Measurements from ENCODE around the gene GMDS.

GMDS gene

DNA sequence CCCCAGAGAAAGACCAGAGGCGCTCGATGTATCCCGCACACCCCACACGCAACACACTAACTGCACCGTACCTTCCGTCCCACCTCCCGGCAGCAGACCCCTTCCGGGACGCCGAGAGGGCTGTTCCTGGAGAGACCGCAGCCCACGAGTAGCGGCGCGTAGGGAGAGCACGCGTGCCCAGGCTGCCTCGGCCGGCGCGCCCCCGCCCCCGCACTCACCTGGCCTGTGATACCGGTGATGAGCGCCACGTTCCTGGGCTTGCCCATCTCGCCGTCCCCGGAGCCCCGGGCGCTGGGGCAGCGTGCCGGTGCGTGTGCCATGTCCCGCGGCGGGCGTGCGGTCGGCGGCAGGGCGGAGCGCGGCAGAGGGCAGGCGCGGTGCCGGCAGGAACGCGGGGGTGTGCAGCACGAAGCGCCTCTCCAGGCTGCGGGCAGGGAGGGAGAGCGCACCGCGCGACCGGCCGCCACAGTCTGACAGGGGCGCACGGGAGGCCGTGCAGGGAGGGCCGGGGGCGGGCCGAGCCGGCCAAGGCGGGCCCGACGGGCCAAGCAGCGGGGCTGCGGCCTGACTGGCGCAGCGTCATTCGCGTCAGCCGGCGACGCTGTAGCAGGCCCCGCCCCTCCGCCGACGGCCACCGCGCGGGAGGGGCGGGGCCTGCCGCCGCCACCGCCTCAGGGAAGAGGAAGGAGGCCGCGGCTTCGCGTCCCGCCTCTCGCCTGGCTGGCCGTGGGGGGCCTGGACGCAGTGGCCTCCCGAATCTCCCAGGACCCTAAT, at the start of gene GMDS:
Gene GMDS, minus strand, starts transcription at position 503 of the 774 bp plus-strand sequence.
- DNase-seq, result peak; percentile 65 to 93

DNA sequence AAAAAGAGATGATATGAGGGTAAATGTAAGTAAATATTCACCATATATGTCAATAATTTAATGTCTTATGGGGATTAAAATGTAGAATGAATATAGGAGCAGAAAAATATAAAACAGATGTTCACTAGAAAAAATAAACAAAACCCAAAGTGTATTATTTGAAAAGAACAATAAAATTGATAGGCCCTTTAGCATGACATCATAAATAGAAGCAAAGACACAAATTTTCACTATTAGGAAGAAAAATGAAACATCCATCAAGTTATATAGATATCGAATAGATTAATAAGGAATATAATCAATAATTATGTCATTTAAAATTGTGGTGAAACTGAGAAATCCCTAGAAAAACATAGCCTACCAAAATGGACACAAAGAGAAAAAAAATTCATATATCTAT, 40.1 kb upstream of the GMDS start:
- DNase-seq, result no peak

DNA sequence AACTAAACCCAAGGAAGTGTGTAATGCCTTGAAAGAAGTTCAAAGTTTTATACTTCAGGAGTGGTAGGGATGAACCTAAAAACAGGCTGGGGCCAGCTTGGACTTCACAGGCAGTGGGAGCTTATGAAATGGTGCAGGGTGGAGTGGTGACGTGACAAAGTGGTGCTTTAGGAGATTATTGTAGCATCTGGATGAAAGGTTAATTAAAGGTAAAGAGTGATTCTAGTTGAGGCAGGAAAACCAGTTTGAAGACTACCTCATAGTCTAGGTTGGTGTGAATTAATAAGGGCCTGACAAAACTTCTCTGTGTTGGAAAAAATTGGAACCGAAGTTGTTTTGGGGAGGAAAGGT, 30.5 kb upstream of the GMDS start:
- no peak for DNase-seq

DNA sequence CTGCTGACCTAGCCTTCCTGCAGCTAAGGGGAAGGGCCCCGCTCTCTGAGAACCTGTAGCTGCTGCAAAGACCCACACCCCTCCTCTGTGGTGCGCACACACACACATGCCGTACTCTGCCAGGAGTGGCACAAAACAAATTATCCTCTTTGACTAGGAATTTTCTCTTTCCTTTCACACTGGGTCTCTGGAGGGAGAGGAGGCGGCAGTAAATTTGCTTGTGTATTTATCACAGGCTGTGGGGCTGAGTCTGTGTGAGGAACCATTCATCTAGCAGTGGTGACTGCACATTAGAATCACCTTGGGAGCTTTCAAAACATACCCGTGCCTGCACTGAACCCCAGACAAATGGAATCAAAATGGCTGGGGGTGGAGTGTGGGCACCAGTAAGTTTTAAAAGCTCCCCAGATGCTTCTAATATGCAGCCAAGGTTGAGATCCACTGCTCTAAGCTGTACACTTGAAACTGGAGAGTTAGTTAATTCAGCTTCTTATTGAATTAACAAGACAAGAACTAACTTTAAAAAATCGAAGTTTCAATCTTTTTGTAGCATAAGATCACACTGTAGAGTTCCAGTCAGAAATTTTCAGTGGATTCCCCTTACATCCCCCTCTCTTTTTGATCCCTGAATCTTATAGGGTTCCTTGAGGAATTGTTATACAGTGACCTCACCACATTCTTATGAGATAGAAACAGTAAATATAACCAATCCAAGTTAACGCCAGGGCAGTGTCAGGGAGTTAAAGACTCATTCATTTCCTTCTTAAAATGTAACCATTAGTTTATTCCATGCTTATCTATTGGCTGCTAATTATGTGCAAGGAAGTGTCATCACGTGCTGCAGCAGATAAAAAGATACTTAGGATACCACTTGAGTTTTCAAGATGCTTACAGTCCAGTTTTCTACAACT, 29.8 kb upstream of the GMDS start:
- no peak for DNase-seq

DNA sequence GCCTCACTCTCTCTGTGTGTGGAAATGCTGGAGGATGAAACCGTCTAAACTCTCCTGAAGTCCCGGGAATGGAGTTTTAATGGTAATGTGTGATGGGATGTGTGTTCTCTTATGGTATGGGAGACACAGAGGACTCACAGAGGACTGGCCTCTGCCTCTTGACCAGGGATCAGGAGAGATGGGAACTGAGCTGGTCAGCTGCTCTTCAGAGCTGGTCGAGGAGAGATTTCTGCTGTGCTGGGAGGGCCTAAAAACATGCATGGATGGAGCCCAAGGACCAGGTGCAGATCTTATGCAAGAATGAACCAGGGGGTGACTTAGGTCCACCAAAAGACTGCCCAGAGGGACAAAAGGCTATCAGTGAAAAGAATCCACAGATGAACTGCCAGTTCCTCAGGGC, 27.3 kb upstream of the GMDS start:
- DNase-seq, result no peak

DNA sequence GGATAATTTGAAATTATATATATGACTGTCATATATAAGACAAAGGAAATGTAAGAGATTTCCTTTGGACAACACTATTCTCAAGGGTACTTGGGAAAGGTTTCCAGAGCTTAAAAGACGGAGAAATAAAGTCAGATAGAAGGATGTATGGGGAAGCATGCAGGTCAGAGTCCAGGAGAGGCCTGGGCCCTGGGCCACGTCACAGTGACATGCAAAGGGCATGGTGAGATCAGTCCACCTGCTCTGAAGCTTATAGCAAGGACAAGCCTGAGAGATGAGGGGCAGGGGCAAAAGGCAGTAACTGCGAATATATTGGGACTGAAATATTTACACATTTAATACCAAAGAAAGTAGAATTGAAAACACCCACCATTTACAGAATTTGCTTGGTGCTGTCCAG, 24.6 kb upstream of the GMDS start:
- DNase-seq, result no peak

DNA sequence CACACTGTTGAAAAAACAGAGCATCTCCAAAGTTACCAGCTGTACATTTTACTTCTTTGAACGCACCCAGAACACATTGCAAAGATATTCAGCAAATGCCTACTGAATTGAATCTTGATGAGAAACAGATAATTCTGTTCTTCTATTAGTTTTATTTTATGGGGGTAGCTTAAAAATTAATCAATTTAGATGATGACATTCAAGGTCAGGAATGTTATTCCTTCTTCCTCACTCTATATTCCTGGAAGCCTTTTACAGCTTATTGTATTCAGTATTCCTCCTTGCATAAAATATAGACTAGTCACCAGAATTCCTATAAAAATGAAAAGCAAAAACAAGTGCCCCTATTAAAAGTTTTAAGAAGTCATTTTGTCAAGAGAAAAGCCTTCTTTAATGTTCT, 21.4 kb upstream of the GMDS start:
- no peak for DNase-seq

DNA sequence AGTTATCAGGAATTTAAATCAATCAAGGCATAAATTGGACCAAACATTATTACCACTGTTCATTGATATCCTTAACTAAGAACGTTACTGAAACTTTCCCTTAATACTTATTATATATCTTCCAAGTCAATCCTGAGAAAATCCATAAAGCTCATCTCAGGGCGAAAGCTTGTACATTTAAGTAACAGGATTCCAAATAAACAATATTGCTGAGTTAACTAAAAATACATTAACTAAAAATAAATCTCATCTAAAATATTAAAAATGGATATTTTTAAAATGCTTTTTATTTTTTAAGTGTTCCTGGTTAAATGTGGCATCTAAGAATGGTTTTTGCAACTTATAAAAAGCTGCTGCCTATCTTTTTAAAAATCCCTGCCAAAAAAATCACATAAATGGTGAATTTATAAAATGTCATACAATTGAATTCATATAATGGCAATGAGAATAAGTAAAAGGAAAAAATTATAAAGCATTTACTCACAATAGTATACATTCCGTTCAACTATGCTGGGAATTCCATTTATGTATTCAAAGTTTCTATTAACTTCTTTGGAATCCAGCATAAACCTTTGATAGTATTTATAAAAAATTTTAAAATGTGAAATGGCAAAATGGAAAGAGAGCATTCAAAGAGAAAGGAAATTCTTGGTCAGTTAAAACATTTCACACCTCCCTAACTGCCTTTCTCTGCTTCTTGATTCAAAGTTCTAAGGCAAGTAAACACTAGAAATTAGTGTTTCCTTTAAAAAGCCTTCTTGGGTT, 20.8 kb upstream of the GMDS start:
- no peak for DNase-seq

DNA sequence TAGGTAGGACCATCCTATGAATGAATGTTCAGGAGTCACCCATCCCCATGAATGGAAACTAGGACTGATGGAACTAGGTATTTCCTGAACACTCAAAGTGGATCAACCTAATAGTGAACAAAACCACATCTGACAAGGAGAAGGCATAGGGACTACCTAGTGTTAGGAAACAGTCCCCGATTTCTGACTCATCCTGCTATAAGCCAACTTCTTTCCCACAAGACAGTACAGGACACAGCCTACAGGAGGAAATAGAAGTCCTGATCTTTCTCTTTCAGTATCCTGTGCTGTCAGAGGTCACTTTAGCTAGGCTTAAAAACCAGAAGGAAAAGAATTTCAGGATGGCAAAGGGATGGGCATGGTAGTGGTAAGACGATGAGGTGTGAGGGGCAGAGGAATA, 19.5 kb upstream of the GMDS start:
- no peak for DNase-seq

DNA sequence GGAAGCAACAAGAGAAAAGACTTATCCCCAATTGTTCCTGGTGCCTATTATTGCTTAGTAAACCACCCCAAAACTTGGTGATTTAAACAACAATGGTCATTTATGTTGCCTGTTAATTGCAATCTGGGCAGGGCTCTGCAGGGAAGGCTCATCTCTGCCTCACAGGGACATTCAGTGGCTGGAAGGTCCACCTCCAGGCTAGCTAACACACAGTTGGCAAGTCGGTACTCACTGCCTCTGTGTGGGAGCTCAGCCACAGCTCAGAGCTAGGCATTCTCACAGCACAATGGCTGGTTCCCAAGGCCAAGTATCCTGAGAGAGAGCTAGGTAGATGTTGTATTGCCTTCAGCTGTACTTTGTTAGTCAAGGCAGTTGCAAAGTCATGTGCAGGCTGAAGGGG, 18.5 kb upstream of the GMDS start:
- DNase-seq, result no peak

DNA sequence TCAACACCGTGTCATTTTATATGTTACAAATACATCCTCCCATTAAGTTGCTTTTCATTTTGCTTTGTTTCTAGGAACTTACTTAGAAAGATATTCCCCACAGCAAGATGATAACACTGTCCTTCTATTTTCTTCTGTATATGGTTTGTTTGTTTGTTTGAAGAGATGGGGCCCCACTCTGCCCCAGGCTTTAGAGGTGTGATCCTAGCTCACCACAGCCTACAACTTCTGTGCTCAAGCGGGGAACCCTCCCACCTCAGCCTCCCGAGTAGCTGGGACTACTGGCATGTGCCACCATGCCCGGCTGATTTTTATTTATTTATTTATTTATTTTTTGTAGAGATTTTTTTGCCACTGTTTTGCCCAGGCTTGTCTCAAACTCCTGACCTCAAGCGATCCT, 14.2 kb upstream of the GMDS start:
- DNase-seq, result no peak

DNA sequence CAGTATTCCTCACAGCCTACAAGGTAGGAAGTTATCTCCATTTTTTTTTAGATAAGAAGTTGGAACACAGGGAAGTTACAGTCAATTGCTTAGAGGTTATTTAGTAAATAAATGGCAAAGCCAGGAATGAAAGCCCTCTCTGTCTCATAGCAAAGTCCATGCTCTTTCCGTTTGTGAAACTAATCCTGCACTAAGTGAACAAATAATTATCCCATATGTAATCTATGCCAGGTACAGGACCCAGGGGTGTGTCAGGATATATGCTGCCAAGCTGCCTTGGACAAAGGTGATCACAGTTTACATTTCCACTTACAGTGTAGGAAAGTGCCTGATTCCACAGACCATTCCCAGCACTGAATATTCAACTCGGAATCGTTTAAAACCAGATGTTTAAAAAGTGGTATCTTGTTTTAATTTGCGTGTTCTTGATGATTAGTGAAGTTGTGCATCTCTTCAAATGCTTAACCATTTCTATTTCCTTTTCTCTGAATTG, 13.6 kb upstream of the GMDS start:
- DNase-seq, result no peak

DNA sequence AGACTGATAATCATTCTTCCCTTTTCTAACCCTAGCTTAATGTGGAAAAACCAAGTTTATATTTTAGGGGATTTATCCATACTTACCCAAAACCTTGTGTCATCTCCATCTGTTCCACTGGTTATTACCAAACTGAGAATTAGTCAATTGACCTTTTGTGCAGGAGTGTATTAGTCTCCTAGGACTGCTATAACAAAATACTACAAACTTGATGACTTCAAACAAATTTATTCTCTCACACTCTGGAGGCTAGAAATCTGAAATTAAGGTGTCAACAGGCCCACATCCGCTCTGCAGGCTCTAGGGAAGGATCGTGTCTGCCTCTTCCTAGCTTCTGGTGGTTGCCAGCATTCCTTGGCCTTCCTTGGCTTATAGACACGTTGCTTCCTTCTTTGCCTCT, 12.7 kb upstream of the GMDS start:
- no peak for DNase-seq

DNA sequence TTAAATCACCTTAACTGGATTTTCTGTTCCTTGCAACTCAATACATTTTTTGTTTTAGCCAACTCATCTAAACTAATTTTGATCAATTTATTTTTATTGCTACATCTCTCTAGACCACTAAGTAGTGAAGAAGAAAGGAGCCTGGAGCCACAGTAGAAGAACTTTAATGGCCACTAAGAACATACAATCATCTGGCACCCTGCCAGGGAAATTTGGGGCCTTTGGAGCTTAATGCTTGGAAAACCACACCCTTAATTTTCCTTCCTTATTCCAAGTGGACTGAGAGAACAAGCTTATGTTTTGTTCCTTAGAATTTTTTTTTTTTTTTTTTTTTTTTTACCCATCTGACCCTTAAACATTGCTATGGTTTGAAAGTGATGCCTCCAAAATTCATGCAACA, 12.0 kb upstream of the GMDS start:
- no peak for DNase-seq

DNA sequence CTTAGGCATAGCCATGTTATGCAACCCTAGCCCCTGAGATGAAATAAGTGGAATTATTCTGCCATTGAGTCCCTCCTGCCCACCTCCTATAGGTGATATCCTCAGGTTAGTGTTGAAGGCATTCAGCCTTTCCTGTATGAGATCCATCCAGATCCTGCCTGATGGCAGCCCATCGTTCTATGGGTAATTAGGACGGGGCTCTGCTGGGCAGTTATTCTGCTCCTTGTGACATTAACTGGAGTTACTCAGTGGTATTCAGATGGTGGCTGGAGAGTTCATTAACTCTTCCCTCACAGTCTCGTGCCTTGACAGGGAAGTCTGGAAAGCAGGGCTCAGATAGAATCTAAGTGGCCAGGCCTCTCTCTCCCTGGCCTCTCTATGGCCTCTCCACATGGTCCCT, 9.3 kb upstream of the GMDS start:
- DNase-seq, result no peak

DNA sequence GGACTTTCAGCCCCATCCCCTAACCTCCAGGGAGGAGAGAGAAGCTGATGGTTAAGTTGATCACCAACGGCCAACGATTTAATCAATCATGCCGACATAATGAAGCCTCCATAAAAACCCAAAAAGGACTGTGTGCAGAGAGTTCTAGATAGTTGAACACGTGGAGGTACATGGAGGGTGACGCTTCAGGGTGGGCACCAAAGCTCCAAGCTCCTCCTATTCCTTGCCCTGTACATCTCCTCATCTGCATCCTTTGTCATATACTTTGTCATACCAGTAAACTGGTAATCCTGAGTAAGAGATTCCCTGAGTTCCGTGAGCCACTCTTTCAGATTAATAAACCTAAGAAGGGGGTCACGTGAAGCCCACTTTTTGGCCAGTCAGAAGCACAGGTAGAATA, 3.7 kb upstream of the GMDS start:
- DNase-seq, result no peak

DNA sequence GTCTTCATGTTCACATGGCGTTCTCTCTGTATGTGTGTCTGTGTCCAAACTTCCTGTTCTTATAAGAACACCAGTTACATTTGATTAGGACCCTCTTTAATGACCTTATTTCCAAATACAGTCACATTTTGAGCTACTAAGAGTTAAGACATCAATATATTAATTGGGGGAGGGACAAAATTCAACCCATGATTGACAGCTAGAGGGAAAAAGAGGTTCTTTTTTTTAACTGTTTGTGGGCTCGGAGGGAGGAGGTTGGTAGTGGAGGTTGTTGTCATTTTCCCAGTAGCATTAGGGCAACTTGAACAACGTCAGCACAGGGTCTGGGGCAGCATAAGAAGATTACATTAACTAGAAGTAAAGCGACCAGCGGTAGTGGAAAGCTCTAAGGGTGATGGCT, 2.3 kb upstream of the GMDS start:
- DNase-seq, result no peak

DNA sequence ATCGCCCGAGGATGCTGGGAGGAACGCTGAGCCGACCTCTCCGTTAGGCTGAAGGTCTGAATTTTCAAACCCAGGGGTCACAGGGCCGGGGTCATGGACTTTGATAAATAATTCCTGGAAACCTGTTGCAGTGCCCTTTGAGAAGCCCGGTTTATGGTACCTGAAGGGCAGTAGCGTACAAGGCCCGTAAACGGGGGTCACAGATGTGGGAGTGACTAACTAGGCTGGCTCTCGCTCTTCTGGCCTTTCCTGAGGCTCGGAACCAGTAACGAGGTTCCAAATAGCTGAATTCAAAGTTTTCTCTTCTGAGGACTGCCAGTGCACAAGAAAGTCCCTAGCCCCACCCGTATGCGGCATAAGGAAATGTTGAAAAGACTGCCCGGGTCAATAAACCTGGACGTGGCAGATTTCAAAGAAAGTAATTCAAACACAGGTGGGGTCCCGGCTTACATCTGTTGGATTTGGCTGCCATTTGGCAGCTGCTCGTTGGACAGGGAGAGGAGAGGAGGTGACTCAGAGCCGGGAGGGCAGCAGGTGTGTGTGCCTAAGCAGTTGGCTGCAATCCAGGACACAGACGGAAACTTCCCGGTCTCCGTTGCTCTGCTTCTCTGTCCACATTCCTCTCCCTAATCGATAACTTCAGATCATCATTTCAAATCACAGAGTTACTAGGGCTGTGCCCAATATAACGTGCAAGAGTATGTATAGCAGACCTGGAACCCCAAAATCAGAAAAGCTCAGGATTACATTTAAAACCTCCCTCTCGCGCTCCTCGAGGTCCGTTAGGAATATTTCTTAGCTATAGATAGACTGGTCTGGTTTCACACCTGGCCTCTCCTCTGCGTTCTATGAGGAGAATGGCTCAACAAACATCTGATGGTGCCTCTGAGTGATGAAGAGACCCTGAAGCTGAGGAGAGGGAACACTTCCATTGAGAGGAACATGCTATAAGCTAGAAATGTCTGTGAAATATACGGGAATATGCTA, 765 bp upstream of the GMDS start:
- DNase-seq, result peak; percentile 38 to 73

DNA sequence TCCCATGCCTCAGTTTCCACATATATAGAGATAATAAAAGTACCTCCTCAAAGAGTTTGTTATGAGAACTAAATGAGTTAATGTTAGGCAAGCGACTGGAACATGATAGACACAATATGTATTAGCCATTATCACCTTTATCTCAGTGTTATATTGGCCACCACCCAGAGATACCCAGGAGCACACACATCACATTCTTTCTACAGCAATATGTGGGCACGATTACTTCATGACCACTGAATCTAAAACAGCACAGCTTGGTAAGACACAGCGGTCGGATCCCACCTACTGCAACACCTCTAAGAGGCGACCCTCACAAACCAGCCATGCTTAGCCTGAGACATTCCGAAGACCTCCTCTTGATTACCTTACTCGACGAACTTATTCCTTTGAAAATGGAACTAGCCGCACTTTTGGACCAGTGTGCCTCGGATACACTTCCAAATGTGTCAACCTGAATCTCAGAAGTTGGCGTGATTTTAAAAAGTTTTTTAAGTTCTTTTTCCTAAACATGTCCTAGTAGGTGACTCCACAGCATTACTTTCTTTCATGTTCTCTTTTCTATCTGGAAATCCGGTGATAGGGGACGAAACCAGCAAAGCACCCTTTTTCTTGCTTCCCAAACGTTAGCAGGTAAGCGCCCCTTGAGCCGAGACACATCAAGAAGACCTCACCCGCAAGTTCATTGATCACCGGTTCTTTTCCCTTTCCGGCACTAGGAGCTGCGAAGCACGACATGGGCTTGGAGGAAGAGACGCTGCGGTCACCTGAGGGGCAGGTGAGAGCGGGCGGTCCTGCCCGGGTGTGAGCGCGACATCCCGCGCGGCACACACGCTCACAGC, 923 bp downstream of the GMDS start:
- DNase-seq, result no peak

DNA sequence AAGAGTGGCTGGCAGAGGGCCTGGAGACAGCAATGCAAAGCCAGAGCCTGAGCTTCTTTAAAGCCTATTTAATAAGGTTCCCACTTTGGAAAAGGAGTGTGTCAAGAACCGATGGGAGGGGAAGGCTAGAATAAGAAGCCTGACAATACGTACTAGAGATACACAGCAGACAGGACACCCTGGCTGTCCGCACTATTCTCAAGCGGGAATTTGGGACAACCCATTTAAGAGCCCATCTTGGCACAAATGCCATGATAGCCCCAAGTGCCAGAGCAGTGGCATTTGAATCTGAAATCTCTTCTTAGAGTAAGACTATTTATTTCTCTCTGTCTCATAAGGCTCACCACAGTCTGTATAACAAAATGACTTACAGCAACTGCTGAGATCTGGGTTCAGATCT, 3.1 kb downstream of the GMDS start:
- no peak for DNase-seq

DNA sequence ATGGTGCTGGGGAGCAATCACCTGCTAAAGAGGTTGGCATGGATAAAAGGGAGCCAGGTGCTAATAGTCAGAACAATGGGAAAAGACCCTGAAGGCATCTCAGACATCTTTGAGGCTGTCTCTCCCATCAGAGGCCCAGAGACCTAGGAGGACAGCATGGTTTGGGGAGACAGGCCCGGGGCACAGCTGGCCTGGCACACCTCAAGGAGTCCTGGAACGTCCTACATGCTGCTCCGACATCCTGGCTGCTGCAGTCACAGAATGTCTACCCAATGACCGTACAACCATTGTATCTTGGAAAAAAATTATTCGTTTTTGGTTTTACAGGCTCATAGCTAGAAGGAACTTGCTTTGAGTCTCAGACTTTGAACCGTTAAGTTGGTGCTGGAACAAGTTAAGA, 4.4 kb downstream of the GMDS start:
- no peak for DNase-seq

Measured in NCI-H446 (cell line).